Measurements from ENCODE around the gene CCDC88C. TPM values are rescaled to one million over a fixed set of nuclear protein-coding genes. Genes with fewer than 3 reads are reported as not detected.
A peak's percentile ranks its signal among the peaks of the same experiment; 100 is the strongest.

Gene CCDC88C
- total and polyA plus RNA-seq, 3 donors from 2014 or later = 36.5 to 51.3 (median 47.4) TPM

- H3K27ac ChIP-seq = no peak overlapping the region
- no peak for DNase-seq
- no peaks in the 10 kb centered on the region for H3K36me3 ChIP-seq (ENCODE audit: low read depth, missing control alignments)
- 86 to 89% methylated on average over 5 of the region's 5 CpGs for WGBS, 2 donors
- TF ChIP-seq POLR2A (IDR thresholded peaks at IDR 0.05) (no peak), CTCF (IDR thresholded peaks at IDR 0.05) (no peak)
- intact Hi-C loops (cut with DNase I; ENCODE audit: low total_unique reads) = no loop called here
- H3K4me3 ChIP-seq = no peak overlapping the region
- H3K27me3 ChIP-seq = no peaks in the 10 kb centered on the region
- peaks cover 13% of the 10 kb centered on the region for H3K4me1 ChIP-seq
- H3K9me3 ChIP-seq = no peaks in the 10 kb centered on the region
These were observed 41.0 kb upstream of the CCDC88C start for GRCh38 chr14:91458612-91459011.

GRCh38 chr14:91456283-91456682 is 38.7 kb upstream of the CCDC88C start:
- no peaks in the 10 kb centered on the region for H3K27me3 ChIP-seq
- H3K4me1 ChIP-seq = peaks cover 13% of the 10 kb centered on the region
- 90 to 94% methylated on average over 1 of the region's 1 CpG for WGBS, 2 donors
- H3K36me3 ChIP-seq (ENCODE audit: low read depth, missing control alignments) = no peaks in the 10 kb centered on the region
- intact Hi-C loops (cut with DNase I; ENCODE audit: low total_unique reads) = no loop called here
- no peak for TF ChIP-seq POLR2A (IDR thresholded peaks at IDR 0.05)
- no peak for TF ChIP-seq CTCF (IDR thresholded peaks at IDR 0.05)
- H3K27ac ChIP-seq = peak overlapping the region in 1 of 2 donors; percentile 73
- no peak for DNase-seq
- no peaks in the 10 kb centered on the region for H3K9me3 ChIP-seq
- no peak overlapping the region for H3K4me3 ChIP-seq

- no peak for DNase-seq
- Histone ChIP-seq H3K4me1 (peaks cover 13% of the 10 kb centered on the region), H3K4me3 (no peak overlapping the region), H3K27me3 (no peaks in the 10 kb centered on the region), H3K9me3 (no peaks in the 10 kb centered on the region), H3K27ac (peak overlapping the region in 1 of 2 donors; percentile 73), H3K36me3 (ENCODE audit: low read depth, missing control alignments) (no peaks in the 10 kb centered on the region)
- TF ChIP-seq POLR2A (IDR thresholded peaks at IDR 0.05) (no peak), CTCF (IDR thresholded peaks at IDR 0.05) (no peak)
- intact Hi-C loops (cut with DNase I; ENCODE audit: low total_unique reads) = no loop called here
- WGBS, 2 donors = 80 to 85% methylated on average over 3 of the region's 3 CpGs
These were observed 37.0 kb upstream of the CCDC88C start for GRCh38 chr14:91454580-91454979.

GRCh38 chr14:91454155-91454554 is 36.5 kb upstream of the CCDC88C start:
- no peak for TF ChIP-seq CTCF (IDR thresholded peaks at IDR 0.05)
- no peak for TF ChIP-seq POLR2A (IDR thresholded peaks at IDR 0.05)
- intact Hi-C loops (cut with DNase I; ENCODE audit: low total_unique reads) = no loop called here
- H3K36me3 ChIP-seq (ENCODE audit: low read depth, missing control alignments) = no peaks in the 10 kb centered on the region
- H3K4me3 ChIP-seq = no peak overlapping the region
- H3K27me3 ChIP-seq = no peaks in the 10 kb centered on the region
- H3K9me3 ChIP-seq = no peaks in the 10 kb centered on the region
- peak overlapping the region in 1 of 2 donors; percentile 73 for H3K27ac ChIP-seq
- DNase-seq = no peak
- peaks cover 13% of the 10 kb centered on the region for H3K4me1 ChIP-seq

- H3K9me3 ChIP-seq = no peaks in the 10 kb centered on the region
- no peak overlapping the region for H3K4me3 ChIP-seq
- intact Hi-C loops (cut with DNase I; ENCODE audit: low total_unique reads) = no loop called here
- no peak for DNase-seq
- H3K27ac ChIP-seq = no peak overlapping the region
- peaks cover 13% of the 10 kb centered on the region for H3K4me1 ChIP-seq
- H3K27me3 ChIP-seq = no peaks in the 10 kb centered on the region
- no peaks in the 10 kb centered on the region for H3K36me3 ChIP-seq (ENCODE audit: low read depth, missing control alignments)
- TF ChIP-seq POLR2A (IDR thresholded peaks at IDR 0.05) (no peak), CTCF (IDR thresholded peaks at IDR 0.05) (no peak)
- WGBS, 2 donors = 77 to 87% methylated on average over 5 of the region's 5 CpGs
These were observed 36.1 kb upstream of the CCDC88C start for GRCh38 chr14:91453744-91454143.
